Osteoblast (primary cell): ENCODE results near the gene ERC1. TPM values are rescaled to one million over a fixed set of nuclear protein-coding genes. Genes with fewer than 3 reads are reported as not detected.

Experiments
- DNase-seq: peaks from one replicate; pipeline ENCODE4 v3.0.0; 2011; ENCODE audit warnings: low spot score, mixed read lengths; ENCODE audit not compliant: insufficient read length; ENCODE audit errors: missing footprints
- H2AFZ ChIP-seq: 2 replicates; pipeline ENCODE4 v1.6.0; 2011; ENCODE audit warnings: mild to moderate bottlenecking, low read length
- H3K27ac ChIP-seq: 2 replicates; pipeline ENCODE4 v1.5.1; 2011; ENCODE audit warnings: mild to moderate bottlenecking, low read depth, low read length, moderate library complexity
- H3K27me3 ChIP-seq: 2 replicates; pipeline ENCODE4 v1.6.0; 2012; ENCODE audit warnings: mild to moderate bottlenecking, control low read depth, inconsistent platforms, low read length, moderate library complexity; ENCODE audit not compliant: insufficient read depth
- H3K36me3 ChIP-seq: 2 replicates; pipeline ENCODE4 v1.5.1; 2011; ENCODE audit warnings: mild to moderate bottlenecking, low read length, control low read depth, moderate library complexity; ENCODE audit not compliant: insufficient read depth
- H3K4me1 ChIP-seq: 2 replicates; pipeline ENCODE4 v1.5.1; 2011; ENCODE audit warnings: mild to moderate bottlenecking, low read length, control low read depth, moderate library complexity; ENCODE audit not compliant: insufficient read depth
- H3K4me2 ChIP-seq: 2 replicates; pipeline ENCODE4 v1.6.0; 2011; ENCODE audit warnings: mild to moderate bottlenecking, low read length; ENCODE audit not compliant: insufficient read depth
- H3K4me3 ChIP-seq: fragments of 200-600 bp; sonication (generic); 3 replicates; pipeline ENCODE4 v1.5.1; 2012; ENCODE audit warnings: mild to moderate bottlenecking, low read length, inconsistent platforms; ENCODE audit not compliant: insufficient read depth
- H3K79me2 ChIP-seq: 2 replicates; pipeline ENCODE4 v1.6.0; 2012; ENCODE audit warnings: mild to moderate bottlenecking, low read length, control low read depth, inconsistent platforms; ENCODE audit not compliant: insufficient read depth
- H3K9me3 ChIP-seq: 2 replicates; pipeline ENCODE4 v1.5.1; 2011; ENCODE audit warnings: low read depth, low read length, control low read depth
- H4K20me1 ChIP-seq: 2 replicates; pipeline ENCODE4 v1.6.0; 2012; ENCODE audit warnings: mild to moderate bottlenecking, low read length, control low read depth; ENCODE audit not compliant: insufficient read depth
- CTCF ChIP-seq: IDR thresholded peaks from 2 replicates; pipeline ENCODE4 v1.5.1; 2011; ENCODE audit warnings: mild to moderate bottlenecking, low read depth, low read length, moderate library complexity; ENCODE audit errors: extremely low read depth
- total RNA-seq: library from RNA; depleted of rRNA; stranded (reverse); fragments of >200 nt; gene quantifications from 2 replicates; pipeline ENCODE4 v1.2.3, GENCODE V29; 2012

Gene ERC1
- total RNA-seq, 1 donor, result 36.2 TPM

GRCh38 chr12:1443421-1444141 lies 452.6 kb downstream of the ERC1 start:
- H4K20me1 ChIP-seq, result no peaks in the 10 kb centered on the region
- H3K27me3 ChIP-seq, result no peaks in the 10 kb centered on the region
- H3K36me3 ChIP-seq, result no peaks in the 10 kb centered on the region
- H3K4me3 ChIP-seq, result peak overlapping the region; percentile 57
- H3K9me3 ChIP-seq, result no peaks in the 10 kb centered on the region
- no peak for TF ChIP-seq CTCF
- peak; percentile 84 for DNase-seq
- H3K4me1 ChIP-seq, result peaks cover 21% of the 10 kb centered on the region
- peak overlapping the region; percentile 70 for H2AFZ ChIP-seq
- peak overlapping the region; percentile 84 for H3K4me2 ChIP-seq
- H3K27ac ChIP-seq, result peak overlapping the region; percentile 90
- peaks cover 2% of the 10 kb centered on the region for H3K79me2 ChIP-seq

- TF ChIP-seq CTCF, result no peak
Observed at GRCh38 chr12:1444142-1444516, 453.1 kb downstream of the ERC1 start.

GRCh38 chr12:1445807-1446206 lies 454.8 kb downstream of the ERC1 start:
- H3K4me1 ChIP-seq, result peaks cover 21% of the 10 kb centered on the region
- H3K27me3 ChIP-seq, result no peaks in the 10 kb centered on the region
- H3K4me2 ChIP-seq, result no peak overlapping the region
- TF ChIP-seq CTCF, result no peak
- no peak overlapping the region for H3K4me3 ChIP-seq
- H3K79me2 ChIP-seq, result peaks cover 2% of the 10 kb centered on the region
- H3K36me3 ChIP-seq, result no peaks in the 10 kb centered on the region
- no peak for DNase-seq
- H3K9me3 ChIP-seq, result no peaks in the 10 kb centered on the region
- no peak overlapping the region for H2AFZ ChIP-seq
- no peaks in the 10 kb centered on the region for H4K20me1 ChIP-seq
- no peak overlapping the region for H3K27ac ChIP-seq

More at GRCh38 chr12:1444142-1444516, 453.1 kb downstream of the ERC1 start:
- Histone ChIP-seq H3K27ac (peak overlapping the region; percentile 90), H4K20me1 (no peaks in the 10 kb centered on the region), H3K36me3 (no peaks in the 10 kb centered on the region), H3K4me3 (peak overlapping the region; percentile 57), H2AFZ (peak overlapping the region; percentile 70), H3K79me2 (peaks cover 2% of the 10 kb centered on the region), H3K4me1 (peaks cover 21% of the 10 kb centered on the region), H3K27me3 (no peaks in the 10 kb centered on the region), H3K4me2 (peak overlapping the region; percentile 84), H3K9me3 (no peaks in the 10 kb centered on the region)
- no peak for DNase-seq

GRCh38 chr12:1448336-1448735 lies 457.3 kb downstream of the ERC1 start:
- no peak for TF ChIP-seq CTCF
- H4K20me1 ChIP-seq, result no peaks in the 10 kb centered on the region
- H3K9me3 ChIP-seq, result no peaks in the 10 kb centered on the region
- no peak overlapping the region for H2AFZ ChIP-seq
- DNase-seq, result no peak
- peaks cover 17% of the 10 kb centered on the region for H3K4me1 ChIP-seq
- H3K27ac ChIP-seq, result no peak overlapping the region
- H3K27me3 ChIP-seq, result no peaks in the 10 kb centered on the region
- peaks cover 2% of the 10 kb centered on the region for H3K79me2 ChIP-seq
- H3K4me3 ChIP-seq, result no peak overlapping the region
- H3K4me2 ChIP-seq, result no peak overlapping the region
- no peaks in the 10 kb centered on the region for H3K36me3 ChIP-seq
